K562 (cell line): ENCODE measurements around the gene SERINC5. TPM values are rescaled to one million over a fixed set of nuclear protein-coding genes. Genes with fewer than 3 reads are reported as not detected.

Source experiments
- ATAC-seq: fragments of 200-7000 bp; cut with Tn5 transposase; 3 replicates; pipeline ENCODE4 v1.9.1; 2020; ENCODE audit warnings: moderate library complexity
- BruUV-seq: library from RNA; stranded (reverse); fragments of 400-500 nt; replicated peaks from 2 replicates; lab custom pipeline; 2021; lab: Mats Ljungman, UMichigan
- CTCF ChIA-PET: fragments of 300-600 bp; formaldehyde crosslinking; extraction: SDS; loops from one replicate; lab custom pipeline; 2021; ENCODE audit warnings: low intra/inter-chr PET ratio; lab: Yijun Ruan, JAX
- POLR2A ChIA-PET: fragments of 300-600, 350-650 bp; sonication (Branson Sonifier 250); formaldehyde crosslinking; extraction: SDS; loops from one replicate; lab custom pipeline; 2021; ENCODE audit warnings: antibody characterized with exemption, inconsistent platforms; lab: Yijun Ruan, JAX
- DNase-seq, 4 experiments: peaks; one replicate each; pipeline versions ENCODE4 v3.0.0 to v3.0.0-alpha.2; 2011 to 2018; ENCODE audit warnings: low spot score in 3 of 4, mixed read lengths in 3 of 4; ENCODE audit errors: extremely low read depth in 1 of 4
- FAIRE-seq: peaks from 2 replicates; lab custom pipeline; 2011; peaks lifted over from hg19 to GRCh38; lab: Jason Lieb, UNC
- H2AFZ ChIP-seq: 2 replicates; pipeline ENCODE4 v1.6.0; 2011; ENCODE audit warnings: low read depth, low read length, control low read depth, inconsistent platforms
- H3K27ac ChIP-seq: fragments of 200-600 bp; 3 replicates; pipeline ENCODE4 v1.8.0; 2011; ENCODE audit warnings: low read depth, mild to moderate bottlenecking, control low read depth, inconsistent platforms, low read length, moderate library complexity, mixed read lengths; ENCODE audit errors: extremely low read depth
- H3K27me3 ChIP-seq, 2 experiments: fragments of 300-600 bp in 1 of 2; 2 replicates in 1 of 2; 3 replicates in 1 of 2; pipeline versions ENCODE4 v1.6.0 to v1.8.0; 2011; ENCODE audit warnings: inconsistent platforms in 2 of 2, low read length in 2 of 2, mild to moderate bottlenecking in 1 of 2, mixed read lengths in 1 of 2, moderate library complexity in 1 of 2; ENCODE audit not compliant: control insufficient read depth in 2 of 2, insufficient read depth in 2 of 2
- H3K36me3 ChIP-seq: fragments of 300-600 bp; 3 replicates; pipeline ENCODE4 v1.8.0; 2011; ENCODE audit warnings: mild to moderate bottlenecking, low read length, inconsistent platforms; ENCODE audit not compliant: control insufficient read depth, insufficient read depth
- H3K4me1 ChIP-seq, 2 experiments: fragments of 200-600 bp in 1 of 2; replicated peaks in 1 of 2; 2 replicates in 1 of 2; 3 replicates in 1 of 2; pipeline versions ENCODE4 v1.5.1 to v1.8.0; 2011; ENCODE audit warnings: inconsistent platforms in 2 of 2, low read length in 2 of 2, mild to moderate bottlenecking in 1 of 2, mixed read lengths in 1 of 2, moderate library complexity in 1 of 2; ENCODE audit not compliant: control insufficient read depth in 2 of 2, insufficient read depth in 2 of 2
- H3K4me2 ChIP-seq: 2 replicates; pipeline ENCODE4 v1.6.1; 2011; ENCODE audit warnings: low read length, control low read depth, inconsistent platforms, mixed read lengths; ENCODE audit not compliant: insufficient read depth
- H3K4me3 ChIP-seq: fragments of 200-600 bp; sonication (generic), shearing (Covaris generic); 2 replicates; pipeline ENCODE4 v1.5.1; 2016; ENCODE audit warnings: control low read depth, inconsistent platforms
- H3K79me2 ChIP-seq: fragments of 200-600 bp; 3 replicates; pipeline ENCODE4 v1.8.0; 2011; ENCODE audit warnings: low read length, inconsistent platforms; ENCODE audit not compliant: control insufficient read depth, insufficient read depth
- H3K9ac ChIP-seq, 2 experiments: 2 replicates each; pipeline versions ENCODE4 v1.6.0 to v1.6.1; 2011; ENCODE audit warnings: low read depth in 2 of 2, low read length in 2 of 2, control low read depth in 1 of 2, inconsistent platforms in 1 of 2, mild to moderate bottlenecking in 1 of 2, mixed read lengths in 1 of 2; ENCODE audit not compliant: insufficient read depth in 1 of 2
- H3K9me1 ChIP-seq: one replicate; pipeline ENCODE4 v1.6.0; 2011; ENCODE audit warnings: inconsistent platforms, mild to moderate bottlenecking, low read length, moderate library complexity; ENCODE audit not compliant: control insufficient read depth, insufficient read depth
- H3K9me3 ChIP-seq: replicated peaks from 2 replicates; pipeline ENCODE4 v1.5.1; 2011; ENCODE audit warnings: low read depth, low read length, inconsistent platforms; ENCODE audit not compliant: control insufficient read depth, insufficient read depth
- H4K20me1 ChIP-seq: replicated peaks from 2 replicates; pipeline ENCODE4 v1.6.1; 2011; ENCODE audit warnings: low read length, inconsistent platforms, mixed read lengths; ENCODE audit not compliant: control insufficient read depth, insufficient read depth
- CBFA2T2 ChIP-seq: fragments of 450-650 bp; conservative IDR thresholded peaks from 2 replicates; pipeline ENCODE4 v1.6.1; 2017; ENCODE audit warnings: mild to moderate bottlenecking
- CTCF ChIP-seq, 3 experiments: IDR thresholded peaks in 2 of 3; conservative IDR thresholded peaks in 1 of 3; 2 replicates each; pipeline ENCODE4 v1.5.1; 2011 to 2012; ENCODE audit warnings: low read length in 3 of 3, mild to moderate bottlenecking in 3 of 3, control low read depth in 2 of 3, improper control_type of control experiment in 1 of 3, inconsistent platforms in 1 of 3, low read depth in 1 of 3, mixed read lengths in 1 of 3, moderate library complexity in 1 of 3; ENCODE audit not compliant: insufficient read depth in 2 of 3
- RAD21 ChIP-seq, 2 experiments: fragments of 250-450 bp in 1 of 2; fragments of 450-650 bp in 1 of 2; sonication (Bioruptor Pico) in 1 of 2; formaldehyde crosslinking in 1 of 2; IDR thresholded peaks in 1 of 2; conservative IDR thresholded peaks in 1 of 2; 2 replicates each; pipeline versions ENCODE4 v1.4.0 to v1.8.0; 2020 to 2022; ENCODE audit warnings: mild to moderate bottlenecking in 2 of 2, moderate library complexity in 1 of 2
- RBM14 ChIP-seq: fragments of 200-400 bp; formaldehyde crosslinking; IDR thresholded peaks from 2 replicates; pipeline ENCODE4 v1.6.1; 2018; ENCODE audit warnings: low read depth, mild to moderate bottlenecking, low read length, moderate library complexity, borderline replicate concordance; ENCODE audit not compliant: insufficient read depth
- REST ChIP-seq, 2 experiments: fragments of 450-650 bp; formaldehyde crosslinking in 1 of 2; IDR thresholded peaks; 2 replicates each; pipeline versions ENCODE4 v1.4.0 to v1.6.1; 2014 to 2020; ENCODE audit warnings: mild to moderate bottlenecking in 2 of 2, borderline replicate concordance in 1 of 2, low read depth in 1 of 2
- SAP30 ChIP-seq: fragments of 200-600 bp; sonication (generic); IDR thresholded peaks from 2 replicates; pipeline ENCODE4 v1.6.1; 2012; ENCODE audit warnings: borderline replicate concordance, low read depth, mild to moderate bottlenecking, moderate library complexity, low read length, control low read depth, inconsistent platforms; ENCODE audit not compliant: insufficient read depth, poor library complexity, severe bottlenecking
- WGBS: fragments of 100-300 bp; shearing (Covaris generic); methylation state at CpG from one replicate; pipeline ENCODE4 v1.1.6; 2016; ENCODE audit warnings: low coverage, mixed read lengths; ENCODE audit not compliant: insufficient coverage; ENCODE audit errors: missing lambda C conversion rate; 5-methylcytosine and 5-hydroxymethylcytosine counted together
- in situ Hi-C: fragments of 300-500 bp; cut with MboI; formaldehyde crosslinking; loops from 4 replicates; pipeline ENCODE4 v1.15.0; 2018; ENCODE audit warnings: inconsistent platforms, mixed read lengths
- intact Hi-C: fragments of 100-400 bp; cut with micrococcal nuclease; formaldehyde crosslinking; loops from 2 replicates; pipeline ENCODE4 v1.14.2; 2022
- polyA plus RNA-seq, 8 experiments: library from polyadenylated mRNA; depleted of rRNA in 4 of 8; stranded (reverse) in 5 of 8; unstranded in 3 of 8; fragments of >200 nt; fragmentation: Nextera tagmentation in 2 of 8; fragmentation: Illumina TruSeq in 1 of 8; extraction: Ambion mirVana in 2 of 8; extraction: Trizol in 1 of 8; gene quantifications; 2 replicates each; pipeline versions ENCODE4 v1.2.1 to v1.2.3, GENCODE V29; 2011 to 2014; ENCODE audit warnings: inconsistent platforms in 1 of 8, missing spikeins in 1 of 8
- total RNA-seq, 7 experiments: library from RNA; depleted of rRNA in 6 of 7; stranded (reverse); fragments of >200 nt in 6 of 7; fragmentation: Illumina TruSeq in 2 of 7; extraction: Trizol in 2 of 7; gene quantifications; 2 replicates each; pipeline versions ENCODE4 v1.2.1 to v1.2.3, GENCODE V29; 2011 to 2021; ENCODE audit warnings: low replicate concordance in 1 of 7

SERINC5 gene
- total and polyA plus RNA-seq, 9 of the 15 experiments (the other 6 are each of a cell fraction or from before 2014, with no cell fraction given), result 1.4 to 7.9 (median 3.7) TPM

GRCh38 chr5:80266566-80266965, 10.7 kb upstream of the SERINC5 start:
- WGBS, result 6% methylated on average over 2 of the region's 2 CpGs
- TF ChIP-seq REST (IDR thresholded peaks at IDR 0.05; ENCODE audit: borderline replicate concordance), result peak; percentile 18; the same call in 1 of the 2 replicates
- TF ChIP-seq REST (CRISPR knock-in tag; IDR thresholded peaks at IDR 0.05; ENCODE audit: low read depth), result no peak
- peak in 1 of 2 experiments; percentile 15; a peak in 1 of 4 replicates for TF ChIP-seq RAD21 (CRISPR knock-in tag; conservative IDR thresholded peaks at IDR 0.05 in 1 of 2, IDR thresholded peaks at IDR 0.05 in 1 of 2)
- TF ChIP-seq RBM14, result no peak
- no peak for TF ChIP-seq SAP30
- TF ChIP-seq CTCF (IDR thresholded peaks at IDR 0.05 in 2 of 3, conservative IDR thresholded peaks at IDR 0.05 in 1 of 3; ENCODE audit: insufficient read depth in 2 of 3, low read depth in 1 of 3, low read length in 3 of 3), result peak in 1 of 3 experiments; percentile 27; a peak in 2 of 6 replicates
- no peak for TF ChIP-seq CBFA2T2
- Histone ChIP-seq H2AFZ (no peak overlapping the region), H3K9me1 (no peaks in the 10 kb centered on the region), H3K79me2 (no peaks in the 10 kb centered on the region), H3K4me2 (no peak overlapping the region), H4K20me1 (no peaks in the 10 kb centered on the region), H3K36me3 (no peaks in the 10 kb centered on the region), H3K9ac (no peak overlapping the region), H3K27me3 (no peaks in the 10 kb centered on the region), H3K4me1 (no peaks in the 10 kb centered on the region; a peak in 1 of 5 replicates), H3K27ac (no peak overlapping the region), H3K9me3 (no peaks in the 10 kb centered on the region), H3K4me3 (no peak overlapping the region)
- ChIA-PET CTCF (no interaction called here), POLR2A (interaction anchor here (0.5 to 3.7 kb wide), 6 partner anchors 10 to 1944 kb away, joined by 3 to 37 read pairs (median 4); partner anchors contain the start of gene SERINC5)
- FAIRE-seq (no peak), DNase-seq (no peak), ATAC-seq (peak; percentile 54; the same call in 2 of the 3 replicates)
- BruUV-seq, result no TSS peak
- in situ Hi-C loops, result no loop called here
- intact Hi-C loops, result no loop called here
